HG03565 (cell line): ENCODE measurements around the gene ZDHHC11.
"Not testable (repeated sequence)": the region's sequence is repeated elsewhere in the genome, so short reads cannot be mapped to it uniquely, and the experiment has no call there.

Source experiments
- ATAC-seq: cut with Tn5 transposase; IDR thresholded peaks from one replicate; pipeline ENCODE4 v1.9.1; 2021; ENCODE audit warnings: mild to moderate bottlenecking, moderate library complexity; ENCODE audit not compliant: unreplicated experiment

The ZDHHC11 gene

DNA sequence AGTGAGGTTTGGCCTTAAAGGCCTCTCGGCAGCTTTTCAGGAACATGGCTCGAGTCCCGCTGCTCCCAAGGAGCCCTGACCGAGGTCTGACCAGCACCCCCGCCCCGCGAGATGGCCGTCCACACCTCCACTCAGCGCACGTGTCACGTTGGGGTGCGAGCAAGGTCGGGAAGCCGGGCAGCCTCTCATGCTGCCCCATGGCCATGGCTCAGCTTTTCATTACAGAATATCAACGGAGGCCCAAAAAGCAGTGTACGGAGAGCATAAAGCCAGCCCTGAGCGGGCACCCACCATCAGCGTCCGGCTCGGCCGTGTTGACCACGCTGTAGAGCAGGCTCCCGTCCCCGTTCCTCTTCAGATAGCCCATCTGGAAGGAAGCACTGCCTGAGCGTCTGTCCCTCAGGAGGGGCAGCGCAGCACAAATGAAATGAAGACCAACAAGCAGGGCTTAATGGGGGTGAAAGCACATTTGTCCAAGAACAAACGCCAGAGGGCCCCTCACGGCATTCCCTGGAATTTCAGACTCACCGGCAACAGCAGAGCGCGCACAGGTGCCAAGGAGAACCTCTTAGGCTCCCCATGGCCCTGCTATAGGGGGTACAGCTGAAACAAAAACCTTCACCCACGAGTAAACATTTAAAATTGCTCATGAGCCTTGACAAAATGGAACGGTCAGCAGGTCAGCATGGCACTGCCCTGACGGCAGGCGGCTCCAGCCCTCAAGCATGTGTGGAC, 30.2 kb upstream of the ZDHHC11 start:
- no peak for ATAC-seq

DNA sequence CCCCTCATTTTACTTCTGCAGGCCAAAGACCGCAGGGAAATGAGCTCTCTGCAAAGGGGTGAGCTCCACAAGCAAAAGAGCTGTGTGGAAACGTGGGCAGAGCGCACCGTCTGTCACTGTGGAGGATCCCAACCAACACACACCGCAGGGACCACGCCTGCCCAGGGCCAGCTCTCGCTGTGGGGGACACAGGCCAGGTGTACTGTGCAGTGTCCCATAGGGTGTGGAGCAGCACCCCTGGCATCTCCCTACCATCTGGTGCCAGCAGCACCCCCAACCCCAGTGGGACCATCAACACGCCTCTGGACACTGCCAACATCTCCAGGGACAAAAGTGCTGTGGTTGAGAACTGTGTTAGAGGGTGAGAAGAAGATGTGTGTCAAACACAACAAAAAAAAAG, 27.9 kb upstream of the ZDHHC11 start:
- ATAC-seq, result not testable (repeated sequence)

DNA sequence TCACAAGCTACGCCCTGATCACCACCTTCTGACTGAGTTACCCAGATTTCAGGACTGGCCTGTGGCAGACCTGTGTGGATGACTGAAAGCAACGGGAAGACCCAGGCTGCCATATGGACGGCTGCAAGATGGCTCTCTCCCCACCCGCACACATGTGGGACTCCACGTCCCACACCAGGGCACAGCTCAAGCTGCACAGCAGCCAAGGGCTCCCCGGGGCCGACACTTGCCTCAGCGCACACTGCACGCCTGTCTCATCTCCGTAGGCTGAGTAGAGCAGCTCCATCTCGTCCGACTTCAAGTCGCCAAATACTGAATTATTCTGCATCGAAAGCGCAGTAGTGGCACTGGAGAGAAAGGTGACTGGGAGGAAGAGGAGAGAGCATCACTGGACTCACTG, 27.3 kb upstream of the ZDHHC11 start:
- no peak for ATAC-seq

- ATAC-seq, result no peak
Observed at GRCh38 chr5:876398-877365, 25.9 kb upstream of the ZDHHC11 start.

GRCh38 chr5:875931-876330, 25.1 kb upstream of the ZDHHC11 start:
- ATAC-seq, result no peak

DNA sequence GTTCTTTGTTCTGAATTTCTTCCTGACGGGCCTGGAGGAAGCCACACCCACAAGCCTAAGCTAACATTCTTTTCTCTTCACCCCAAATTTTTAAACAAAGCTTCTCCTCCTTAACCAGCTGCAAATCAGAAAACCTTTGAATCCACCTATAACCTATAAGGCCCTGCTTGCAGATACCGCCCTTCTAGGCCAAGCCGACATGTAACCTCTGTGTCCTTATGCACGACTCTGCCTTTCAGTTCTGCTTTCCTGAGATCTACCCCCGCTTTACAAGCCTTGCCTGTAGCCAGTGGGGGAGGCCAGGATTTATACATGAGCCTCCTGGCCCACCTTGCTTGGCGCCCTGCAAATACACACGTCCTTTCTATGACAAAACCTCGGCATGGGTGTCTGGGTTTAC, 22.5 kb upstream of the ZDHHC11 start:
- ATAC-seq, result peak; percentile 73

- ATAC-seq, result no peak
Observed at GRCh38 chr5:872301-872700, 21.5 kb upstream of the ZDHHC11 start.

GRCh38 chr5:871596-872298, 21.0 kb upstream of the ZDHHC11 start:
- ATAC-seq, result no peak

- ATAC-seq, result no peak
Observed at GRCh38 chr5:870956-871355, 20.2 kb upstream of the ZDHHC11 start.

DNA sequence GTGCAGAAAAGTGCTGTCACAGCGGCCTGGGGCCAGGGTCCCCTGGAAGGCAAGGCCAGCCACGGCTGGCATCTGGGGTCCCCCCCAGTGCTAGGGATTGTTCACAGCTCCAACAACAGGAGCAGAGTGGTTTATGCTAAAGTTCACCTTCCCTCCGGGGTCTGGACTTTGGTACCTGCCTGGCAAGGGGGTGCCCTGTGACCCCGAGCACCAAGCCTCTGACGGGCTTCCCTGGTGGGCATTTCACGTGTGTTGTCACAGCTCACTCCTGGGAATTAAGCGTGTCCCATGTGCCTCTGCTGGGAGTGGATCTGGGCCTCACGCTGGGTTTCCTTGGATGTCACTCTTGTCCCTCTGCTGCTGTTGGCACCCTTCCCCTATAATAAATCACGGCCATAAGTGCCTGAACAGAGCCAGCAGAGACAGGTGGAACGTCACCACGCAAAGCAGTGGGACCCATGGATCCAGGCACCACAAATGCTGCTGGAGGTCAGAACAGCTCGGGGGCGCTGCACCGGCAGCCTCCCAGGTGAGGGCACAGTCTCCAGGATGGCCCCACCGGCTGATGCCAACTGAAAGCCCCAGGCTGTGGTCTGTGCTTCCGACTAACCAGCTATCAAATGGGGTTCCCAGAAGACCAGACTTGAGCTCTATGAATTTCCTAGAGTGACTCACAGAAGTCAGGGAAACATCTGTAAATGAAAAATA, 17.8 kb upstream of the ZDHHC11 start:
- no peak for ATAC-seq

DNA sequence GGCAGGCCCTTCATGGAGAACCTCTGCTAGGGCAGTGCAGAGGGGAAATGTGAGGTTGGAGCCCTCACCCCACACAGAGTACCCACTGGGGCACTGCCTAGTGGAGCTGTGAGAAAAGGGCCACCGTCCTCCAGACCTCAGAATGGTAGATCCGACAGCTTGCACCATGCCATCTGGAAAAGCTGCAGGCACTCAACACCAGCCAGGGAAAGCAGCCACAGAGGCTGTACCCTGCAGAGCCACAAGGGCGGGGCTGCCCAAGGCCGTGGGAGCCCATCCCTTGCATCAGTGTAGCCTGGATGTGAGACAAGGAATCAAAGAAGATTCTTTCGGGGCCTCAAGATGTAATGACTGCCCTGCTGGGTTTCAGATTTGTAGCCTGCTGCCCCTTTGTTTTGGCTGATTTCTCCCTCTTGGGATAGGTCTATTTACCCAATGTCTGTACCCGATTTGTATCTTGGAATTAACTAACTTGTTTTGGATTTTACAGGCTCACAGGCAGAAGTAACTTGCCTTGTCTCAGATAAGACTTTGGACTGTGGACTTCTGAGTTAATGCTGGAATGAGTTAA, 16.6 kb upstream of the ZDHHC11 start:
- ATAC-seq, result no peak

- ATAC-seq, result no peak
Observed at GRCh38 chr5:865771-866170, 15.0 kb upstream of the ZDHHC11 start.

GRCh38 chr5:865168-865521, 14.4 kb upstream of the ZDHHC11 start:
- no peak for ATAC-seq

GRCh38 chr5:864492-865167, 13.8 kb upstream of the ZDHHC11 start:
- no peak for ATAC-seq

DNA sequence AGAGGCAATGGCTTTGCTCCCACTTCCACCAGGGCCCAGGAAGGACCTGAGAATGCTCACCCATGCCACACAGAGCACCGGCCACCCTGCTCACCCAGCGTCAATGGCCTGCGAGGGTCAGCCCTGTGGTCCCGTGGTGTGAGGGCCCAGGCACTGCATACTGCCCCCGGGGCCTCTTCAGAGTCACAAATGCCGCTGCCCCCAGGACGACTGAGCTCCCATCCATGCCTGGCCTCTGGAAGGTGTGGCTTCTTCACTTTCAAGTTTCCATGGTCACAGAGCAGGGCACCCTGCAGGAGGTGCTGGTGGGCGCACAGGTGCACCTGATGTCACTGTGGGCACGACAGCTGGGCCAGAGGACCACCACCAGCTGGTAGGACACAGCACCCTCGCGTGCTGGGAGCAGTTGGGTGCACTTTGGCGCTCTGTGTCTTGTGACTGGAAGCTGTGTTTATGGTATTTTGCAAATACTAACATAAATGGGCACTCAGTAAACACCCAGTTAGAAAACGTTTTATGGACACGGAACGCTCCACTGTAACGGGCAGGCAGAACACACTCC, 12.5 kb upstream of the ZDHHC11 start:
- ATAC-seq, result no peak

DNA sequence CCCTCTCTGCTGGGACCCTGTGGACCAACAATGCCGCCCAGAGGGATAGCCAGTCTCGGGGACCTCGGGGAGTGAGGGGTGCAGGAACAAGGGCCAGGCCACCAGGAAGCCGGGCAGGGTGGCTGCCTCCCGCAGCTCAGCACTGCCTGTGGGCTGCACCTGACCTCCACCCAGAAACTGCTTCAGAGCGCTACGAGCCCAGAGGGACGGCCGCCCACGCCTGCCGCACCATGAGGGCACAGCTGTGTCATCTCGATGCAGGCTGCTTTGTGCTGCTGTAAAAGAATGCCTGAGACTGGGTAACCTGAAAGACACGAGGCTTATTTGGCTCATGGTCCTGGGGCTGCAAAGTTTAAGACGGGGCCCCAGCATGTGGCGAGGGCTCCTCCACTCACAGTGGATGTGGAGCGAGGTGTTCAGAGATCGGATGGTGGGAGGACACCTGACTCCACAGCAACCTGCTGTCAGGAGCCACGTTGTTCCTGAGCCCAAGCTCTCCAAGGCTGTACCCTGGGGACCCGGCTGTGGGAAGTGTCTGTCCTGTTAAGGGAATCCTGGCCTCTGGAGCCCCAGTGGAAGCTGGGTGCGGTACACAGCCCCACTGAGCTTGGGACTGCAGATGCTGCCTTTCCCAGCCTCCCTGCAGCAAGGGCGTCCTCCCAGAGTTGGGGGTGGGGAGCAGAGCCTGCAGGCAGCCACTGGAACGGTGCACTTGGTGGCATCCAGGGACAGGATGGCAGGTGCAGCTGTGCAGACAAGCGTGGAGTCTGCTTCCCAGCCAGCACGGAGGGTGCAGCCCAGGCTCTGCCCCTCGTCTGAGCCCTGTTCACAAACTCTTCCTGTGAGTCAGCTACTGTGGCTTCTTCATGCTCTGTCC, 11.8 kb upstream of the ZDHHC11 start:
- no peak for ATAC-seq

- no peak for ATAC-seq
Observed at GRCh38 chr5:861442-862366, 10.9 kb upstream of the ZDHHC11 start.
